Mammary epithelial cell (primary cell): ENCODE data around the gene MDGA2.

Experiments
- CTCF ChIP-seq, 2 donors: IDR thresholded peaks in 1 of 2; conservative IDR thresholded peaks in 1 of 2; 2 replicates each; pipeline ENCODE4 v1.5.1; 2011 to 2012; ENCODE audit warnings: inconsistent platforms in 2 of 2, low read length in 2 of 2, mild to moderate bottlenecking in 2 of 2, control low read depth in 1 of 2, low read depth in 1 of 2; ENCODE audit not compliant: insufficient read depth in 1 of 2; ENCODE audit errors: extremely low read depth in 1 of 2
- EZH2 ChIP-seq: IDR thresholded peaks from 2 replicates; pipeline ENCODE4 v1.6.1; 2012; ENCODE audit warnings: low read length, inconsistent platforms, borderline replicate concordance

DNA sequence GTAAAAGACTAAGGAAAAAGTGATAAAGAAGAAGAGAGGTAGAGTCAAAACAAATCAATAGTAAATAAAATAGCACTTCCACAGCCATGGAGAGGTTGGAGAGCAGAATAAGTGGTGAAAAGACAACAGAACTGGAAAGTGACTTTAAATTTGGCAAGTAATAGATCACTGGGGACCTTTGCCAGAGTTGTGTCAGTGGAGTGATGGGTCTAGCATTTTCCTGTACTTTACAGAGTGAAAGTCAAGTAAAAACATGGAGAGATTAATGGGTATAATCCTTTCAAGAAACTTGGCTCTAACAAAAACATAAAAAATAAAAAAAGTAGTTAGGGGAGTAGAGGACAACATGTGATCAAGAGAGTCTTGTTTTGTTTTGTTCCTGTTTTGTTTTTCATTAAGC lies 521.7 kb downstream of the MDGA2 start:
- TF ChIP-seq CTCF (conservative IDR thresholded peaks at IDR 0.05 in 1 of 2, IDR thresholded peaks at IDR 0.05 in 1 of 2; ENCODE audit: extremely low read depth in 1 of 2, insufficient read depth in 1 of 2, low read depth in 1 of 2, low read length in 2 of 2), result no peak
- TF ChIP-seq EZH2, result no peak
